A673 (cell line): Measurements from ENCODE around the gene PPP2R2D. TPM values are rescaled to one million over a fixed set of nuclear protein-coding genes. Genes with fewer than 3 reads are reported as not detected.

Experiments used
- BruUV-seq: library from RNA; stranded (reverse); fragments of 400-500 nt; replicated peaks from 2 replicates; lab custom pipeline; 2021; lab: Mats Ljungman, UMichigan
- CTCF ChIA-PET: fragments of 300-600 bp; sonication (Branson Sonifier 250); formaldehyde crosslinking; loops from one replicate; lab custom pipeline; 2022; ENCODE audit warnings: antibody characterized with exemption; lab: Charles Lee
- POLR2A ChIA-PET: fragments of 300-600 bp; sonication (Branson Sonifier 250); formaldehyde crosslinking; loops from one replicate; lab custom pipeline; 2022; ENCODE audit warnings: antibody characterized with exemption; ENCODE audit not compliant: low non-redundant PET; lab: Charles Lee
- DNase-seq: peaks from one replicate; pipeline ENCODE4 v3.0.0-alpha.2; 2015; ENCODE audit warnings: low spot score
- H3K27ac ChIP-seq: fragments of 200-600 bp; sonication (generic); 2 replicates; pipeline ENCODE4 v1.5.1; 2016; ENCODE audit warnings: mixed run types, low read depth, mild to moderate bottlenecking, mixed read lengths, antibody characterized with exemption, low read length; ENCODE audit not compliant: poor library complexity, severe bottlenecking
- H3K27me3 ChIP-seq: fragments of 200-600 bp; sonication (generic); replicated peaks from 2 replicates; pipeline ENCODE4 v1.6.1; 2017; ENCODE audit warnings: mixed run types, low read depth, mild to moderate bottlenecking, mixed read lengths, antibody characterized with exemption, low read length; ENCODE audit not compliant: insufficient read depth, poor library complexity
- H3K36me3 ChIP-seq: fragments of 200-600 bp; sonication (generic); 2 replicates; pipeline ENCODE4 v1.6.1; 2016; ENCODE audit warnings: mixed run types, mild to moderate bottlenecking, mixed read lengths, antibody characterized with exemption, low read length; ENCODE audit not compliant: insufficient read depth, poor library complexity, severe bottlenecking
- H3K4me1 ChIP-seq: fragments of 200-600 bp; sonication (generic); 2 replicates; pipeline ENCODE4 v1.6.1; 2017; ENCODE audit warnings: mixed run types, mild to moderate bottlenecking, mixed read lengths, antibody characterized with exemption, low read length; ENCODE audit not compliant: insufficient read depth, poor library complexity, severe bottlenecking
- H3K4me3 ChIP-seq: fragments of 200-600 bp; sonication (generic); 2 replicates; pipeline ENCODE4 v1.5.1; 2016; ENCODE audit warnings: low read depth, mixed run types, mild to moderate bottlenecking, mixed read lengths, low read length; ENCODE audit not compliant: poor library complexity, severe bottlenecking
- H3K9me3 ChIP-seq: fragments of 200-600 bp; sonication (generic); 2 replicates; pipeline ENCODE4 v1.6.1; 2016; ENCODE audit warnings: mixed run types, low read depth, mild to moderate bottlenecking, mixed read lengths, antibody characterized with exemption, low read length; ENCODE audit not compliant: poor library complexity, severe bottlenecking
- EZH2 ChIP-seq: fragments of 200-600 bp; sonication (generic); IDR thresholded peaks from 2 replicates; pipeline ENCODE4 v1.6.1; 2017; ENCODE audit warnings: borderline replicate concordance, low read depth, mild to moderate bottlenecking, mixed read lengths, antibody characterized with exemption, low read length; ENCODE audit not compliant: poor library complexity, severe bottlenecking
- intact Hi-C: fragments of 100-400 bp; cut with micrococcal nuclease; formaldehyde crosslinking; loops from one replicate; pipeline ENCODE4 v1.10.0; 2022; ENCODE audit not compliant: unreplicated experiment
- total RNA-seq: library from RNA; stranded (reverse); gene quantifications from 2 replicates; pipeline ENCODE4 v1.2.3, GENCODE V29; 2021
- TF ChIP-seq, protein P1 (sequence below): fragments of 300-800, 200-600 bp; sonication (generic); conservative IDR thresholded peaks from 2 replicates; pipeline ENCODE4 v1.5.1; 2017; ENCODE audit warnings: low read depth, mild to moderate bottlenecking, antibody characterized with exemption, low read length, moderate library complexity, mixed read lengths

PPP2R2D gene
- total RNA-seq, 1 experiment from 2014 or later, result 49.1 TPM

DNA sequence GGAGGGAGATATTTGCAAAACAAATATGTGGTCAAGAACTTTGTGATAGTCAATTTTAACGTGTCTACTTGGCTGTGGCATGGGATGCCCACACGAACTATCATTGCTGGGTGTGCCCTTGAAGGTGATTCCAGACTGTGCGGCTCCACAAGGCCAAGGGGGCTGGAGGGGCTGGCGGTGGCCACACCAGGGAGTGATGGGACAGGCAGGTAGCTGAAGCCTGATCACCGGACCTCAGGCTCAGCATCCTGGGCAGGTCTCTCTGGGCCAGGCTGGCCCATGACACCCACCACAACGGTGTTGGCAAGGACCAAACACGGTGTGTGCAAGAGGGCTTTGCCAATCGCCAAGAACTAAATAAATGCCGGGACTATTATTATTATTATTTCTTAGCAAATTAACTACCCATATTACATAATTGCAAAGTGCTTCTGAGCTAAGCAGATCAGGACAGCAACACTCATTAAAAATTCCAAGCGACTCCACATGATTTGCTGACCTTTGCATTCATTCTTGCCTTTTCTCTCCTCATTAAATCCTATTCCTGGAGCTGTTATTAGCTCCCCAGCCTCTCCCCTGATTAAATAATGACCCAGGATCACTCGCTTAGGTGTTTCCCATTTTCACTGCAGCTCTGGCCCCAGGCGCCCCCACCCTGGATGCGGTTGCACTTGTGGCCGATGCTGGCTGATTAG, 35.4 kb upstream of the PPP2R2D start:
- DNase-seq, result no peak
- Histone ChIP-seq H3K36me3 (no peaks in the 10 kb centered on the region), H3K27me3 (peaks cover 12% of the 10 kb centered on the region), H3K9me3 (no peaks in the 10 kb centered on the region), H3K27ac (no peak overlapping the region), H3K4me3 (no peak overlapping the region), H3K4me1 (no peaks in the 10 kb centered on the region)
- CTCF ChIA-PET, result interaction anchor here (0.6 kb wide), 1 partner anchor 1638 kb away, joined by 6 read pairs; no protein-coding TSS in a partner anchor
- TF ChIP-seq, protein P1, sequence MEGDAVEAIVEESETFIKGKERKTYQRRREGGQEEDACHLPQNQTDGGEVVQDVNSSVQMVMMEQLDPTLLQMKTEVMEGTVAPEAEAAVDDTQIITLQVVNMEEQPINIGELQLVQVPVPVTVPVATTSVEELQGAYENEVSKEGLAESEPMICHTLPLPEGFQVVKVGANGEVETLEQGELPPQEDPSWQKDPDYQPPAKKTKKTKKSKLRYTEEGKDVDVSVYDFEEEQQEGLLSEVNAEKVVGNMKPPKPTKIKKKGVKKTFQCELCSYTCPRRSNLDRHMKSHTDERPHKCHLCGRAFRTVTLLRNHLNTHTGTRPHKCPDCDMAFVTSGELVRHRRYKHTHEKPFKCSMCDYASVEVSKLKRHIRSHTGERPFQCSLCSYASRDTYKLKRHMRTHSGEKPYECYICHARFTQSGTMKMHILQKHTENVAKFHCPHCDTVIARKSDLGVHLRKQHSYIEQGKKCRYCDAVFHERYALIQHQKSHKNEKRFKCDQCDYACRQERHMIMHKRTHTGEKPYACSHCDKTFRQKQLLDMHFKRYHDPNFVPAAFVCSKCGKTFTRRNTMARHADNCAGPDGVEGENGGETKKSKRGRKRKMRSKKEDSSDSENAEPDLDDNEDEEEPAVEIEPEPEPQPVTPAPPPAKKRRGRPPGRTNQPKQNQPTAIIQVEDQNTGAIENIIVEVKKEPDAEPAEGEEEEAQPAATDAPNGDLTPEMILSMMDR, result no peak
- no peak for TF ChIP-seq EZH2
- POLR2A ChIA-PET, result no interaction called here
- intact Hi-C loops, result no loop called here
- no TSS peak for BruUV-seq

DNA sequence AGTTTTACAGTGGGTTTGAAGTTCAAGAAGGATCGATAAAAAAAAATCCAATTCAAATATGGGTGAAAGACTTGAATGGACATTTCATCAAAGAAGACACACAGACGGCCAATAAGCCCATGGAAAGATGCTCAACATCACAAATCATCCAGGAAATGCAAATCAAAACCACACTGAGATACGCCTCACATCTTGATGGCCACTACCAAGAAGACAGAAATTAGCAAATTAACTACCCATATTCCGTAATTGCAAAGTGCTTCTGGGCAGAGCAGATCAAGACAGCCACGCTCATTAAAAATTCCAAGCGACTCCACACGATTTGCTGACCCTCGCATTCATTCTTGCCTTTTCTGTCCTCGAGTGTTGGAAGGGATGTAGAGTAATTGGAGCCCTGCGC, 34.1 kb upstream of the PPP2R2D start:
- Histone ChIP-seq H3K4me3 (no peak overlapping the region), H3K27ac (no peak overlapping the region), H3K4me1 (no peaks in the 10 kb centered on the region), H3K36me3 (no peaks in the 10 kb centered on the region), H3K9me3 (no peaks in the 10 kb centered on the region), H3K27me3 (peaks cover 3% of the 10 kb centered on the region)
- intact Hi-C loops, result no loop called here
- POLR2A ChIA-PET, result no interaction called here
- TF ChIP-seq, protein P1, result no peak
- TF ChIP-seq EZH2, result no peak
- DNase-seq, result no peak
- CTCF ChIA-PET, result no interaction called here
- BruUV-seq, result no TSS peak

DNA sequence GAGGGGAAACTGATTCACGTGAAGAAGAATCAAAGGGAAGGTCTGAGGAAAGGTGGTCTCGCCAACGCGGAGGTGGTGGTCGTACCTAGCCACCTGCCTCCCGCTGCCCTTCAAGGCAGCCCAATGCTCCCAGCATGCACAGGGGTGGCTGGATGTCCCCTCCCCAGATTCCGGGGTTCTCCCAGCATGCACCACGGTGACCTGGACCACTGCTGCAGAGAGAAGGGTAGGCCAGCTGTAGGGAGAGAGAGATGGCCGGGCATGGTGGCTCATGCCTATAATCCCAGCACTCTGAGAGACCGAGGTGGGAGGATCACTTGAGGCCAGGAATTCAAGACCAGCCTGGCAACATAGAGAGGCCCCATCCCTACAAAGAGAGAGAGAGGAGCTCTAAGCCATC, 32.4 kb upstream of the PPP2R2D start:
- Histone ChIP-seq H3K27ac (no peak overlapping the region), H3K9me3 (no peaks in the 10 kb centered on the region), H3K4me1 (no peaks in the 10 kb centered on the region), H3K4me3 (no peak overlapping the region), H3K36me3 (no peaks in the 10 kb centered on the region), H3K27me3 (peaks cover 3% of the 10 kb centered on the region)
- POLR2A ChIA-PET, result no interaction called here
- CTCF ChIA-PET, result no interaction called here
- DNase-seq, result no peak
- intact Hi-C loops, result no loop called here
- TF ChIP-seq, protein P1, result no peak
- no peak for TF ChIP-seq EZH2
- BruUV-seq, result no TSS peak
